ENCODE data around the gene NEGR1.

DNA sequence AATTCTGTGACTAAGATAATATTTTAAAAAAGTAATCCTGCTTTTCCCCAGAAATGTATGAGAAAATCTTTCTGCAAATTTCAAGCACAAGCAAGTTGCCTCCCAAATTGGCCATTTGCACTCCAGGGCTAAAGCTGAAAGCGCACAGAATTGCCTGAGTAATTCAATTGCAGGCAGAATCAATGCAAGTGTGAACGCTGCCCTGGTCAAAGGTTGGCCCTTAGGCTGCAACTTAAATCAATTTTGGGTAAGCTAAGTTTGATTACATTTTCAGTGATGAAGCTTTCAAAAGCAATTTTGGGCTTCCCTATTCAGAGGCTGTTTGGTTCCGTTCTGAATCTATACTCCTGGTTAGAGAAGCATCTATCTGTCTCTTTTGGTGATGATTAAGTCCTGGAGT, 699.7 kb downstream of the NEGR1 start:
- TF ChIP-seq, protein P1, sequence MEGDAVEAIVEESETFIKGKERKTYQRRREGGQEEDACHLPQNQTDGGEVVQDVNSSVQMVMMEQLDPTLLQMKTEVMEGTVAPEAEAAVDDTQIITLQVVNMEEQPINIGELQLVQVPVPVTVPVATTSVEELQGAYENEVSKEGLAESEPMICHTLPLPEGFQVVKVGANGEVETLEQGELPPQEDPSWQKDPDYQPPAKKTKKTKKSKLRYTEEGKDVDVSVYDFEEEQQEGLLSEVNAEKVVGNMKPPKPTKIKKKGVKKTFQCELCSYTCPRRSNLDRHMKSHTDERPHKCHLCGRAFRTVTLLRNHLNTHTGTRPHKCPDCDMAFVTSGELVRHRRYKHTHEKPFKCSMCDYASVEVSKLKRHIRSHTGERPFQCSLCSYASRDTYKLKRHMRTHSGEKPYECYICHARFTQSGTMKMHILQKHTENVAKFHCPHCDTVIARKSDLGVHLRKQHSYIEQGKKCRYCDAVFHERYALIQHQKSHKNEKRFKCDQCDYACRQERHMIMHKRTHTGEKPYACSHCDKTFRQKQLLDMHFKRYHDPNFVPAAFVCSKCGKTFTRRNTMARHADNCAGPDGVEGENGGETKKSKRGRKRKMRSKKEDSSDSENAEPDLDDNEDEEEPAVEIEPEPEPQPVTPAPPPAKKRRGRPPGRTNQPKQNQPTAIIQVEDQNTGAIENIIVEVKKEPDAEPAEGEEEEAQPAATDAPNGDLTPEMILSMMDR (conservative IDR thresholded peaks at IDR 0.05): no peak
- TF ChIP-seq EZH2 (IDR thresholded peaks at IDR 0.05; ENCODE audit: low read depth): no peak

Data from PC-9 (cell line).